Right lobe of liver (tissue), 4 donors: ENCODE data around the gene ELFN1.

Experiments
- CTCF ChIP-seq, 4 donors: fragments of 200-600 bp in 3 of 4; fragments of 450-650 bp in 1 of 4; IDR thresholded peaks; one replicate each; pipeline versions ENCODE4 v1.5.1 to v1.8.0; 2016 to 2022; ENCODE audit warnings: antibody characterized with exemption in 4 of 4, mild to moderate bottlenecking in 2 of 4
- POLR2A ChIP-seq: fragments of 450-650 bp; IDR thresholded peaks from one replicate; pipeline ENCODE4 v1.6.1; 2017; ENCODE audit warnings: antibody characterized with exemption, mild to moderate bottlenecking
- donor health status: DM: no; HTN: no; CAD: no.
- donor health status: DM: no; HTN: no; CAD: no.
- donor health status: DM: no; HTN: yes; CAD: no.

- TF ChIP-seq CTCF (IDR thresholded peaks at IDR 0.05) (no peak), POLR2A (no peak)
These were observed 6.5 kb downstream of the ELFN1 start for GRCh38 chr7:1676550-1677078.
